Amygdala (tissue), 56 donors: Measurements from ENCODE around the gene IPCEF1.
"Not testable (repeated sequence)": the region's sequence is repeated elsewhere in the genome, so short reads cannot be mapped to it uniquely, and the experiment has no call there.

Source experiments
- DNase-seq, 56 donors: peaks; one replicate each; lab custom pipeline; 2025; lab: John Stamatoyannopoulos, UW

IPCEF1 gene

DNA sequence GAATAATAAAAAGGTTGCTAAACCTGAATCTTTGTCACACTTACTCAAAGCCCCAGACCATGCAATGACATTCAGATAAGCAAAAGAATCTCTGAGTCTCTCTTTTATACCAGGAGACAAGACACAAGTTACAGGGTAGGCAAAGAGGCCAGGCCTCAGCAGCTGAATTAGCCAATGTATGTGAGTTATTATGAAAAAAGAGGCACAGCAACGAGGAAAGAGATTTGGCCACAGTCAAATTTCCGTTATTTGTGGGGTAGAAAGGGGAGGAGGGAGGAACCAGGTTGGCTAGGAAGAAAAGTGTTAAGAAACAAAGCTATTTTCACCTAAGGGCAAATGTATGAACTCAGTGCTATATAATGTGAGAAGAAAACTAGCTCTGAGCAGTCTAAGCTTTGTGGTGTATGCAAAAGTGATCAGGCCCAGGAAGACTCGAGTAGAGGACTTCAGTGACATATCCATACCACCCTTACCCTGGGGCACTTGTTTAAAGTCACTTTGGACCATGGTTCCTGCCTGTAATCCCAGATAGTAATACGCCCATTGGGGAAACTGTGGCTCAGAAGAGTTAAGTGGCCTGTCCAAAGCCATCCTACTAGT lies 19.1 kb downstream of the IPCEF1 start:
- DNase-seq, result no peak

DNA sequence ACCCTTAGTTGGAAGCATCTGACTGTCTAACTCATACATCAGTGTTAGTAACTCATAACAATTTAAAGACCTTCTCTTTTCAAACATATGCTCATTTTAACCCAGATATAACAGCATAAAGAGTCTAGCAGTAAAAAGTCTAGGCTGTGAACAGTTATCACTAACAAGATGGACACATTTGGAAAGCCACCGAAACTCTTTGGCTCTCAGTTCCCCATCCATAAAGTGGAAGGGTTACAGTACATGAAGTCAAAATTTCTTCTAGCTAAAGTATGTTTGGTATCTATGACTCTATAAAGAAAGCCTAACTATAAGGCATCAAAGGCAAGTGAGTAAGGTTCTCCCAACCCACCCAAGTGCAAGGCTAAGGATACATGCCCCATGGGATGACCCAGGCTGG lies 22.5 kb downstream of the IPCEF1 start:
- DNase-seq, result not testable (repeated sequence)

DNA sequence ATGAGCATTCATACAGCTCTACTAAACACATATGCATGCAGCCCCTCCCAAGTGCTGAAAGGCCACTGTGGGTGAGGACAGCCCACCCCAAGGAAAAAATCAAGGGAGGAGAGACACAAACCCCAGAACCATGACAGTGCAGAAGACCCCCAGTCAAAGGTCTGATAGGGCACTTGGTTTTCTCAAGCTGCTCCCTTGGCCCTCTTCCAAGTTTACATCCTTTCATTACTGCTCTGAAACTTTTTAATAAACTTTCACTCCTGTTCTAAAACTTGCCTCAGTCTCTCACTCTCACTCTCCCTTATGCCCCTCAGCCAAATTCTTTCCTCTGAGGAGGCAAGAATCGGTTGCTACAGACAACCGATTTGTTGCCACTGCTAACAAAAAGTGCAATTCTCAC lies 24.9 kb downstream of the IPCEF1 start:
- DNase-seq, result no peak

DNA sequence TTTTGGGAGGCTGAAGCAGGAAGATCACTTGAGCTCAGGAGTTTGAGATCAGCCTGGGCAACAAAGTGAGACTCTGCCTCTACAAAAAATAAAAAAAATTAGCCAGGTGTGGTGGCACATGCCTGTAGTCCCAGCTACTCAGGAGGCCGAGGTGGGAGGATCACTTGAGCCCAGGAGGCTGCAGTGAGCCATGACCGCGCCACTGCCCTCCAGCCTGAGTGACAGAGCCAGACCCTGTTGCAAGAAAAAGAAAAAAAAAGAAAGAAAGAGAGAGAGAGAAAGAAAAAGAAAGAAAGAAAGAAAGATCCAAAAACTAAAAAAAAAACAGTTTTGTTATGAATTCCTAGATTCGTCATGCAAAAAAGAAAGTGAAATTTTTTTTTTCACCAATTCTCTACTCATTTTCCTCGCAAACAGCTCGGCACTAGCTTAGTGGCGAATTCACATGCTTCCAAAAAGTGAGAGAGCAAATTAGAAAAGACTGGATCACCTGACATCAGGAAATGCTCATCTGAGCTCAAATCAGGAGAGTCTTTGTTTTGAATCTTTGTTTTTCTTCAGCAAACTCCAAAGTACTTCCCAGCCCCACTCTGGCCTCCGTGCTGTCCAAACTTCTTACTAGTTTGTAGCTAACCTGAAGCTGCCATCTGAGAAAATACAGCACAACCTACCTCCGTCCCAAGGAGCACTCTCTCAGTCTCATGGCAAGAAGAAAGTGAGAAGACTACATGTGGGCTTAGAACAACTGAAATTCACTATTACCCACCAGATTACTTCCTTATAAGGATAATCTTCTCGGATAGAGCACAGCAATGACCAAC lies 27.0 kb downstream of the IPCEF1 start:
- DNase-seq, result no peak

DNA sequence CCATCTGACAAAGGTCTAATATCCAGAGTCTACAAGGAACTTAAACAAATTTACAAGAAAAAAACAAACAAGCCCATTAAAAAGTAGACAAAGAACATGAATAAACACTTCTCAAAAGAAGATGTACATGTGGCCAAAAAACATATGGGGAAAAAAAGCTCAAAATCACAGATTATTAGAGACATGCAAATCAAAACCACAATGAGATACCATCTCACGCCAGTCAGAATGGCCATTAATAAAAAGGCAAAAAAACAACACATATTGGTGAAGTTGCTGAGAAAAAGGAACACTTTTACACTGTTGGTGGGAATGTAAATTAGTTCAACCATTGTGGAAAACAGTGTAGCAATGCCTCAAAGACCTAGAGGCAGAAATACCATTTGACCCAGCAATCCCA lies 29.3 kb downstream of the IPCEF1 start:
- not testable (repeated sequence) for DNase-seq

DNA sequence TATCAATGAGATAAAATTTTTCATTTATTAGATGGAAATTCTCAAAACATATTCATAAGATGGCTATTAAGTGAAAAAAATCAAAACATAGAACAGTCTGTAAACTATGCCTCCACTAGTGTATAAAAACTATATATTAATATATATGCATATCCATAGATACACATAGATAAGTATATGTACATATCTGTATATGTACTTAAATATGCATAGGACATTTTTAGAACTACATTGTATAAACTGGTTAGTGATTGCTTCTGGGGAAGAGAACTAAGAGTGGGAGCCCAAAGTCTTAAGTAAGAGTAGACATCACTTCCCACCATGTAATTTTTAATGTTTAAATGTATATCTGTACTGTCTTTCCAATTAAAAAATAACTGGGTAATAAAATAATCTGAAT lies 31.5 kb downstream of the IPCEF1 start:
- DNase-seq, result no peak

DNA sequence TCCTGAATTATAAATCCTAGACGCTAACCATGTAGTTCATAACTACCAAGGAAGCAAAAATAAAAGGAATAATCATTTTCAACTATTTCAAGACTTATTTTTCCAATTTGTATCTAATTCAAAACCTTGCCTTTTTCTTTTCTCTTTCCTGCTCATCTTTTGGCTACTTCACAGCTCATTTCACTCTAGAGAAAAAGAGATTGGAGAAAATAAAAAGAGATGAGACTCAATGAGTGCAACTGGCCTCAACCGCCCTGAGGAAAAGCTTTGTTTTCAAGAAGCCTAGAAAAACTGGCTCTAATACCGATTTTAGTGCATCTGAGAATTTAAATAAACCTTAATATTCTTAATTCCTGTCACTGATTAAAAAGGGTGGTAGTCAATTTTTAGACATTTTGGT lies 36.4 kb downstream of the IPCEF1 start:
- DNase-seq, result no peak

DNA sequence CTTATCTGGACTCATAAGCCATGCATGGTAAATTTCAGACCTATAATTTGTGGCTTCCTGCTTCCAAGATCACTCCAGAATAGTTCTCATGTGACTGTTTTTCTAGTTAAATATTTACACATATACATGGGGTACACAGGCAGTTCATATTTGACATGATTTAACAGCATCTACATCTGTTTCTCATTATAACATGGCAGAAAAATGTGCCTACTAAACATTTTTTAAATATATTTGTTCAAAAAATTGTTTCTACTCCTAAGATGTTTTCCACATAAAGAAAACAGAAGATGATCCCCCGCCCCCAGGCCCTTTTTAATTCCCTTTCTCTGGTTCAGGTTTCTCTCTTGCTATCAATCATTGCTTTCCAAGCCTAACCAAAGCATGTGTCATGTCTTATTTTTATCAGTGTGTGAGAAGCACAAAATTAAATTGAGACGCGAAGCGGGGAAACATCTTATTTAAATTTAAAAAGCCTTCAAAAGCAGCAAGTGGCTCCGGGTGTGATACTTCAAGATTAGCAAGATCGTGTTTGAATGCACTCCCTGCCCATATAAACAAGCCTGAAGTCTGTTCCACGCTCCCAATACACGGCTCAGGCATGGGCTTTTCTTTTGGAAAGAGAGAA lies 37.3 kb downstream of the IPCEF1 start:
- no peak for DNase-seq

DNA sequence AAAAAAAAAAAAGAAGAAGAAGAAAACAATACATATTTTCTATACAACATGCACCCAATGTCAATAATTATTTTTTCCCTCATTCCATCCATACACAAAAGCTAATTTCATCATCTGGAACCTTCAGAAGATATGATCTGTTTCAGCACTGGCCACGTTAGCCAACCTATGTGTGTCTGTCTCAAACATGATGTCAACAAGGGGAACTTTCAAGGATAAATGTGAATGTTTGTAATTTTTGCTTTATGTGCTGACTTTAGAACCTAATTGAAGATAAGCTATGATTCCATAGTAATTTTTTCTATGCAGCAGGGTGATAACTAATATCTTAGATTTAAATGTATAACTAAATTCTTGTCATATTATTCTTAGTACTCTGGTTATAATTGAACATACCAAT lies 37.9 kb downstream of the IPCEF1 start:
- no peak for DNase-seq

DNA sequence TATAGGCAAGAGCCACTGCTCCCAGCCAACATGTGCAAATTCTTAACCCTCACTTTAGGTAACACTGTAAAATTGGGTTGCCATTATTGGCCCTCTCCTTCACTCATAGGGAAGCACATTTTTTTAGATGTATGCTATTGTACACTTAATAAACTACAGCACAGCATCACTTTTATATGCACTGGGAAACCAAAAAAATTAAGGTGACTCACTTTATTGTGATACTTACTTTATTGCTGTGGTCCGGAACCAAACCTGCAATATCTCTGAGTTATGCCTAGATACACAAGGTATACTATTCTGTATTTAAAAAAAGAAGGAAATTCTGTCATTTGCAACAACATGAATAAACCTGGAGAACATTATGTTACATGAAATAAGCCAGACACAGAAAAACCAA lies 40.5 kb downstream of the IPCEF1 start:
- DNase-seq, result no peak

DNA sequence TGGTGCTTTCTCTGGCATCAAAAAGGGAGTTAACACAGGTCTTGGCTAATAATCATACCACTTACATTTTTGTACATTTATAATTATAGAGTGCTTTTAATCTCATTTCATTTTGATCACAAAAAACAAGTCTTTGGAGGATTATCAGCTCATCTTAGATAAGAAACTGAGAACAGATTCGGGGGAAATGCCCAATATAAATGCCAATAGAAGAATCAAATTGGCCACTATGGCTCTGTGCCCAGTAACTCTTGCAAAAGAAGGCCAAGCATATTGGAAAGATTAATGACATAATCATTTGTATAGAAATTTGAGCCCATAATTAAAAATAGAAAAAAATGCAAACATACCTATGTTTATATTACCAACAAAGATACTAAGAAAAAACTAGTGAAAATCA lies 42.5 kb downstream of the IPCEF1 start:
- DNase-seq, result no peak

DNA sequence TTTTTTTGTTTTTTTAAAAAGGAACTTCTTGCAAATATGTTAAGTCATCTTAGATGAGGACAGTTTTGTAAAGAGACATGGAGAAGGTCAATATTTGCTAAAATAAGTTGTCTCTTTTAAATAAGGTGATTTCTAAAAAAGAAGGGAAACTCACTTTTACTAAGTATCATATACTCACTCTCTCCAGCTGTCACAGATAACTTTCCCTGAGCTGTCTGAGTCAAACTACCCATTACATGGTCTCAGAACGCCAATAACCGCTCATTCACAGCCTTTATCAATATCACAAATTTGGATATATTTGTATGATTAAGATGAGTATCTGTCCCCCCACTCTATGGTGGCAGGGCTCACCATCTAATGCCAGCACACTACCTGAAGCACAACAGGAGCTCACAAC lies 47.6 kb downstream of the IPCEF1 start:
- no peak for DNase-seq

DNA sequence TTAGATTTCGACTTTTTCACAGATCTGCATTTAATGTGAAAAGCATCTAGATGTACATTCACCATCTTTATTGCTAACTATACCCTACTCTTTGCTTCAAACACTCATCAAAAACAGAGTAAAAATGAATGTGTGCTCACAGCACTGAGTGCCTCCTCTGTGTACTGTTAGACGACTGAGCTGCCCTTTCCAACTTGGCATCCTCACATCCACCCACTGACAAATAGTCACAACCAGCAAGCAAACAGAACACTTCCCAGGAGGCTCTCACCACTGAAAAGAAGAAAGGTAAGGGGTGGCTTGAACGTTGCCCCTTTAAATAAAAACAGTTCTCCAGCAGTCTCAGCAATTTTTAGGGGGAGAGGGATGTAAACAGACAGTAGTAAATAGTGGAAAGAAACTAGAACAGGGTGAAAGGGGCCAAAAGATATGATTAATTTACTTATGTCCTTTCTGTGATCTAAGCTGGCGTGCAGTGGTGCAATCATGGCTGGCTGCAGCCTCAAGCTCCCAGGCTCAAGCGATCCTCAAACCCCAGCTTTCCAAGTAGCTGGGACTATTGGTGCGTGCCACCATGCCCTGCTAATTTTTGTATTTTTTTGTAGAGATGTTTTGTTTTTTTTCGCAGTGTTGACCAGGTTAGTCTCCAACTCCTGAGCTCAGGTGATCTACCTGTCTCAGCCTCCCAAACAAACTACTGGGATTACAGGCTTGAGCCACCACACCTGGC lies 48.7 kb downstream of the IPCEF1 start:
- DNase-seq, result no peak

DNA sequence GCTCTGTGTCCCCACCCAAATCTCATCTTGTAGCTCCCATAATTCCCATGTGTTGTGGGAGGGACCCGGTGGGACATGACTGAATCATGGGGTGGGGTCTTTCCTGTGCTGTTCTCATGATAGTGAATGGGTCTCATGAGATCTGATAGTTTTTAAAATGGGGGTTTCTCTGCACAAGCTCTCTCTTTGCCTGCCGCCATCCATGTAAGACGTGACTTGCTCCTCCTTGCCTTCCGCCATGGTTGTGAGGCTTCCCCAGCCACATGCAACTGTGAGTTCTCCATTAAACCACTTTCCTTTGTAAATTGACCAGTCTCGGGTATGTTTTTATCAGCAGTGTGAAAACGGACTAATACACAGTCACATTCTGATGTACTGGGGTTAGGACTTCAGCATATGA lies 49.5 kb downstream of the IPCEF1 start:
- not testable (repeated sequence) for DNase-seq

DNA sequence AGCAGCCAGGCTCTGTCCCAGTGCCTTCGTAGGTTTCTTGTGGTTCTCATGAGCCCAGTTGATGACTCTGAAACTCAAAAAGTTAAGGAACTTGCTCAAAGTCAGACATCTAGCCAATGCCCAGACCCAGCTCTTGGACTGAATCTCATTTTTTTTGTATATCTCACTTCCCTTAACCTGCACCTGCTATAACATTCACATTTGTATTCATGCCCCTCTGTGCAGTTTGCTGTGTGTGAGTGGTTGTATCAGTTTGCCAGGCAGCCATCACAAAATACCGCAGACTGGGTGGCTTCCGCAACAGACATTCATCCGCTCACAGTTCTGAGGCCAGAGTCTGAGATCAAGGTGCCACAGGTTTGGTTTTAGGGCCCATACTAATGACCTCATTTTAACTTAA lies 49.9 kb downstream of the IPCEF1 start:
- no peak for DNase-seq

DNA sequence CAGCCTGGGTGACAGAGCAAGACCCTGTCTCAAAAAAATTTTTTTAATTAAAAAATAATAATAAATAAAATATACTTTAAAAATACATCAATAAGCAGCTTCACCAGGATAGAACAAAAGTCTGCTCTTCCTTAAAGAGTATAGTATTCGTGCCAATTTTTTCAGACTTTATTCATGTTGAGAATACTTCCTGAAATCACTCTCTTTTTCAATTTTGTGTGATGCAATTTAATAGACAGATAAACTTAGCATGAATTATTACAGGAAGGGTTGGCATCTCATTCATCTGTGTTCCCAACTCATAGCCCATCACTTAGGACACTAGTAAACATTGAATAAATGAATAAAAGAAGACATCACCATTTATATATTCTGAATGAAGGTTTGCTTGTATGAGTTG lies 52.4 kb downstream of the IPCEF1 start:
- no peak for DNase-seq

DNA sequence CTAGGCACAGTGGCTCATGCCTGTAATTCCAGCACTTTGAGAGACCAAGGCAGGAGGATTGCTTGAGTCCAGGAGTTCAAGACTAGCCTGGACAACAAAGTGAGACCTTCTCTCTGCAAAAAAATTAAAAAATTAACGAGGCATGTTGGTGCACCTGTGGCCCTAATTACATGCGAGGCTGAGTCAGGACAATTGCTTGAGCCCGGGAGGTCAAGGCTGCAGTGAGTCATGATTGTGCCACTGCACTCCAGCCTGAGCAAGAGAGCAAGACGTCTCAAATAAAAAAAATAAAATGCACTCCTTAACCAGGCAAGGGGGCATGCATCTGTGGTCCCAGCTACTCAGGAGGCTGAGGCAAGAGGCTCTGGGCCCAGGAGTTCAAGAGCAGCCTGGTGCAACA lies 53.0 kb downstream of the IPCEF1 start:
- DNase-seq, result not testable (repeated sequence)

DNA sequence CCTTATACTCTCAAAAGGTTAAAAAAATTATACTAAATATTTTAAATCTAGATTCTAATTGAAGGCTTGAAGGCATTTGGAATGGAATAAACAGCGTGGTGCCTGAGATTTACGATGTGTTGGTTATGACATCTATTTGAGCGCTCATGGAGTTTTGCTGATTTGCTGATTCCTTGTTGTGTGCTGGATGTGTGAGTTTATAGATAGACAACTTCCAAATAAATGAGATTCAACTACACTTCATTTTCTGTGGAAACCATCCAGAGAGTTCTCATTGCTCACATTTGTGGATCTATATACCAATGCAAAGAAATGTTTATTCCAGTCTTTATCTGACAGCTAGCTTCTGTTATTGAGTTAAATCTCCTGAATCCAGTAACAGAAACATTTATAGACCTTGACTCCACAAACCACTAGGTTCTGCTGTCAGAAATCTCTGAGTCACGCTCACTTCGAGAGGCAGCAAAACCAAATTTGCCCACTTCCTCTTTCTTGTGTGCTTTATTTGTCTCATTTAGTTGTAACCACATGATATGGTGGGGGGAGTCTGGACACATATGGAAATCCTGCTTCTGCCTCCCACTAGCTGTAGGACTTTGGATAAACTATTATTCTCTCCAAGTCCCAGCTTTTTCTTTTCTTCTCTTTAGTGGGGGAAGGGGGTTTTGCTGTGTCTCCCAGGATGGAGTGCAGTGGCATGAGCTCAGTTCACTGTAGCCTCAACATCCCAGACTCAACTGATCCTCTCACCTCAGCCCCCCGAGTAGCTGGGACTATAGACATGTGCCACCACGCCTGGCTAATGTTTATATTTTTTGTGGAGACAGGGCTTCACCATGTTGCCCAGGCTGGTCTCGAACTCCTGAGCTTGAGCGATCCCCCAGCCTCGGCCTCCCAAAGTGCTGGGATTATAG lies 54.5 kb downstream of the IPCEF1 start:
- DNase-seq, result peak in 5 of 56 donors; percentile 2 to 35 (median 11)

DNA sequence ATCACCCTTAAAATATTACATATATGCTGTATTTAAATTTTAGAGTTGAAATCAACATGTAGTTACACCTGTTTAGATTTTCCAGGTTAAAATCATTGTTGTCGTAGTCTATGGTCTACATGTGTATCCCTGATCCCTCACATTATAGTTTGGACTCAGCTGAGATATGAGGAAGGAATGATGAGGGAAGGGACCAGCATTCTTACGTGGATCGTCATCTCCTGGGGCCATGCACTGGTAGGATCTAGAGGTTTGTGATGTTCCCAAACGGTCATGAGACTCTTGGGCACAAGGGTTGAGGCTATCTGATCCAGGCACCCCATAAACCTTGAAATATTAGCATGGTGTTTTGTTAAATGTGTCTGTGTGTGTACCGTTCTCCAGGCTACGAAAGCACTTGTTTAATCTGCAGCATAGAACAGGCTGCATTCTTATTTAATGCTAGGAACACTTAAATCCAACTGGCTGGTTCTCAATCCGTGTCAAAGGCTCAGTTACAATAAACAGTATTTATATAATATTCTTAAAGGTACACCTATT lies 55.4 kb downstream of the IPCEF1 start:
- no peak for DNase-seq

DNA sequence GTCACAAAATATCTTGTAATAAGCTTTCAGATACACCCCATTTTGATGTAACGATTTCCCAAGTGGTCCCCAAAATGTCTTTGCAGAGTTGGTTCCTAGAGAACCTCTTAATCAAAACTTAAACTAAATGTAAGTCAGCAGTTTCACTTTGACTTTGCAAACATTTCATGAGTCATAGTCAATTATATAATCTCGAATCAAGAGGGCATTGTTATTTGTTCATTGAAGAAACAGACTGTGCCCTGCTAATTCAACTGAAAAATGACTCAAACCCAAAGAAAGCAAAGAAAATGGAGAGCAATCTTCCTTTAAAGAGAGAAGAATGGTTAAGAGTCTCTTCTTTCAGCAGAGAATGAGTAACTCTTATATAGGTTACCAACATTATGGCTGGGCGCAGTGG lies 58.3 kb downstream of the IPCEF1 start:
- peak in 1 of 56 donors; percentile 17 for DNase-seq
